ENCODE measurements around the gene ZNF559.

DNA sequence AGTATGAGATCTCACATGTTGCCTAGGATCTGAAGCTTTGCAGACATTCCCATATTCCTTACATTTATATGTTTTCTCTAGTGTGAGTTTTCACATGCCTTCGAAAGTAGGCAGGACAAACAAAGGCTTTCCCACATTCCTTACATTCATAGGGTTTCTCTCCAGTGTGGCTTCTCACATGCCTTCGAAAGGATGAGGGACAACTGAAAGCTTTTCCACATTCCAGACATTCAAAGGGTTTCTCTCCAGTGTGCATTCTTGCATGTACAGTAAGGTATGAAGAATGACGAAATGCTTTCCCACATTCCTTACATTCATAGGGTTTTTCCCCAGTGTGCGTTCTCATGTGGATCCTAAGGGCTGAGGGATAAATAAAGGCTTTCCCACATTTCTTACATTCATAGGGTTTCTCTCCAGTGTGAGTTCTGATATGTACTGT lies 28.5 kb upstream of the ZNF559 start:
- no peak for TF ChIP-seq POLR2A (IDR thresholded peaks at IDR 0.05; ENCODE audit: control extremely low read depth in 1 of 2, low read depth in 2 of 2, low read length in 2 of 2)
- no peak for TF ChIP-seq KDM1A (IDR thresholded peaks at IDR 0.05; ENCODE audit: borderline replicate concordance, low read length)
- TF ChIP-seq KDM5A (IDR thresholded peaks at IDR 0.05; ENCODE audit: low read length) = no peak
- TF ChIP-seq CBX8 (IDR thresholded peaks at IDR 0.05; ENCODE audit: borderline replicate concordance, low read depth, low read length) = no peak
- TF ChIP-seq EZH2 (IDR thresholded peaks at IDR 0.05; ENCODE audit: low read depth, low read length, severe bottlenecking) = no peak

All from H1 (cell line).